CD4-positive, CD25-positive, alpha-beta regulatory T cell (primary cell): ENCODE data around the gene MARCHF3. TPM values are rescaled to one million over a fixed set of nuclear protein-coding genes. Genes with fewer than 3 reads are reported as not detected.
"Not testable (repeated sequence)": the region's sequence is repeated elsewhere in the genome, so short reads cannot be mapped to it uniquely, and the experiment has no call there.

Source experiments
- ATAC-seq, 2 donors: fragments of 150-1000 bp; cut with Tn5 transposase; one replicate each; pipeline ENCODE4 v1.10.0; 2021; ENCODE audit warnings: low read depth in 2 of 2, moderate number of reproducible peaks in 2 of 2, moderate library complexity in 1 of 2
- DNase-seq, 3 donors: peaks; one replicate each; pipeline versions ENCODE4 v3.0.0 to v3.0.0-alpha.2; 2012 to 2022; ENCODE audit warnings: mixed read lengths in 1 of 3
- H3K27ac ChIP-seq: one replicate; pipeline ENCODE4 v1.7.0; 2013; ENCODE audit warnings: mild to moderate bottlenecking, low read length; ENCODE audit not compliant: insufficient read depth, poor library complexity, severe bottlenecking
- H3K27me3 ChIP-seq: one replicate; pipeline ENCODE4 v1.7.0; 2013; ENCODE audit warnings: low read length; ENCODE audit not compliant: control insufficient read depth, insufficient read depth
- H3K36me3 ChIP-seq: one replicate; pipeline ENCODE4 v1.7.0; 2013; ENCODE audit warnings: mild to moderate bottlenecking, low read length, moderate library complexity; ENCODE audit not compliant: control insufficient read depth, insufficient read depth
- H3K4me1 ChIP-seq: 2 replicates; pipeline ENCODE4 v1.7.0; 2013; ENCODE audit warnings: mild to moderate bottlenecking, low read length; ENCODE audit not compliant: insufficient read depth, control insufficient read depth, poor library complexity, severe bottlenecking
- H3K4me3 ChIP-seq: one replicate; pipeline ENCODE4 v1.7.0; 2013; ENCODE audit warnings: low read depth, mild to moderate bottlenecking, low read length, moderate library complexity
- H3K9me3 ChIP-seq, 2 experiments: 1 replicate in 1 of 2; 2 replicates in 1 of 2; pipeline ENCODE4 v1.7.0; 2013; ENCODE audit warnings: low read length in 2 of 2, mild to moderate bottlenecking in 1 of 2, moderate library complexity in 1 of 2; ENCODE audit not compliant: control insufficient read depth in 2 of 2
- H3K27ac Mint-ChIP-seq, 3 donors: one replicate each; pipeline ENCODE4 v1.8.0; 2020 to 2022; ENCODE audit warnings: mild to moderate bottlenecking in 3 of 3, mixed read lengths in 3 of 3, moderate library complexity in 2 of 3
- H3K27me3 Mint-ChIP-seq: one replicate; pipeline ENCODE4 v1.8.0; 2022; ENCODE audit warnings: mild to moderate bottlenecking, mixed read lengths
- H3K36me3 Mint-ChIP-seq: one replicate; pipeline ENCODE4 v1.8.0; 2020; ENCODE audit warnings: mixed read lengths
- H3K4me1 Mint-ChIP-seq, 4 donors: one replicate each; pipeline ENCODE4 v1.8.0; 2020 to 2022; ENCODE audit warnings: mixed read lengths in 4 of 4, mild to moderate bottlenecking in 1 of 4
- H3K4me3 Mint-ChIP-seq, 4 donors: one replicate each; pipeline ENCODE4 v1.8.0; 2020 to 2022; ENCODE audit warnings: mild to moderate bottlenecking in 4 of 4, mixed read lengths in 4 of 4, moderate library complexity in 3 of 4
- H3K9me3 Mint-ChIP-seq, 7 donors: one replicate each; pipeline ENCODE4 v1.8.0; 2020 to 2022; ENCODE audit warnings: mixed read lengths in 7 of 7, mild to moderate bottlenecking in 3 of 7, moderate library complexity in 2 of 7
- polyA plus RNA-seq, 4 donors: library from polyadenylated mRNA; unstranded; fragments of 300-500 nt; fragmentation: Illumina TruSeq; gene quantifications; one replicate each; pipeline ENCODE4 v1.2.3, GENCODE V29; 2021
- total RNA-seq: library from RNA; stranded (reverse); gene quantifications from one replicate; pipeline ENCODE4 v1.2.3, GENCODE V29; 2022

The MARCHF3 gene
- total and polyA plus RNA-seq, 5 donors from 2014 or later: 12.5 to 21.6 (median 15.2) TPM

DNA sequence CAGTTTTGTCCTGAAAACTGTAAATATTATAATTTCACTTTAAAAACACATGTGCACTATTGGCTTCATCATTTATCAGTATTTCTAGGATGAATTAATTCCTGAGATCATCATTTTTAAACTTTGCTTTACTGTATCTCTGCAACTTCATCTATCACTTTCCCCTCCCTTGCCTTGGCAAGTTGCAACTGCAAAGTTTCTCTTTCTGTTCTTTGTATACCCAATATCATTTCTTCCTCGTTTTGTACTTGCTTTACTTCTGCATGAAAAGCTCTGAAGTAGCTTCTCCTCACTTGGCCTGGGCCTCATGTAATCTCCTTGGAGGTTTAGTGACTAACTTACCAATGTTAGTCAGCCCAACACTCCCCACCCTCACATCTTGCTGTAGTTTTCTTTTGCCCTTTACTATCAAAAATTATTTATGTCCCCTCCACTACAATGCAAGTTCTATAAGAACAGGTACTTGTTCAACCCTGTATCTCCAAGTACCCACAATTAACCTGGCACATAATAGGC lies 30.2 kb upstream of the MARCHF3 start:
- Mint-ChIP-seq H3K36me3 (peaks cover 23% of the 10 kb centered on the region), H3K4me3 (peak overlapping the region in 1 of 4 donors; percentile 24)
- no peak overlapping the region for H3K27ac ChIP-seq

DNA sequence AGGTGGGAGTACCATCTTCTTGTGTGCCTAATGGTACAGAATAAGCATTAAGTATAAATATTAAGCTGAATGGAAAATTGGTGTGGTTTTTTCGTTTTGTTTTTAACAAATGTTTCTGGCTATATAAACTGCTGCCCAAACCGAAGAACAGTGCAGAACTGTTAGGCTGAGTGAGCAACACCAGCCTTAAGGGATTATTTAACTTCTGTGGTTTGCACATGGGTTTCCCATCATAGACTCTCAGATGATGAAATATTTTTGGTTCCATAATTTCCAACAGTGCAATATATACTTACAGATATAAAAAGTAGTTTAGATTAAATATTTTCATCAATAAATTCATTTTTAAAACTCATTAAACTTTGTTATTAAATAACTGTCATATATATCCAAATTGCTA lies 26.5 kb upstream of the MARCHF3 start:
- Mint-ChIP-seq H3K27ac (no peak overlapping the region), H3K4me3 (no peak overlapping the region), H3K9me3 (peaks cover 0 to 2% (median 0%) of the 10 kb centered on the region in 7 donors), H3K27me3 (no peaks in the 10 kb centered on the region), H3K4me1 (peaks cover 6 to 24% (median 16%) of the 10 kb centered on the region in 4 donors), H3K36me3 (peaks cover 43% of the 10 kb centered on the region)
- DNase-seq: no peak
- Histone ChIP-seq H3K4me1 (no peaks in the 10 kb centered on the region), H3K4me3 (no peak overlapping the region), H3K27ac (no peak overlapping the region), H3K36me3 (peaks cover 18% of the 10 kb centered on the region), H3K27me3 (no peaks in the 10 kb centered on the region), H3K9me3 (no peaks in the 10 kb centered on the region)
- ATAC-seq: no peak

More for the DNA sequence above, 30.2 kb upstream of the MARCHF3 start:
- ATAC-seq (no peak), DNase-seq (no peak)
- Mint-ChIP-seq H3K27ac (peak overlapping the region in 2 of 3 donors; percentile 84 to 85), H3K27me3 (no peaks in the 10 kb centered on the region), H3K9me3 (peaks cover 0 to 2% (median 0%) of the 10 kb centered on the region in 7 donors), H3K4me1 (peaks cover 12 to 20% (median 15%) of the 10 kb centered on the region in 4 donors)
- no peaks in the 10 kb centered on the region for H3K9me3 ChIP-seq
- H3K4me3 ChIP-seq: no peak overlapping the region
- H3K4me1 ChIP-seq: no peaks in the 10 kb centered on the region
- peaks cover 23% of the 10 kb centered on the region for H3K36me3 ChIP-seq
- H3K27me3 ChIP-seq: no peaks in the 10 kb centered on the region

DNA sequence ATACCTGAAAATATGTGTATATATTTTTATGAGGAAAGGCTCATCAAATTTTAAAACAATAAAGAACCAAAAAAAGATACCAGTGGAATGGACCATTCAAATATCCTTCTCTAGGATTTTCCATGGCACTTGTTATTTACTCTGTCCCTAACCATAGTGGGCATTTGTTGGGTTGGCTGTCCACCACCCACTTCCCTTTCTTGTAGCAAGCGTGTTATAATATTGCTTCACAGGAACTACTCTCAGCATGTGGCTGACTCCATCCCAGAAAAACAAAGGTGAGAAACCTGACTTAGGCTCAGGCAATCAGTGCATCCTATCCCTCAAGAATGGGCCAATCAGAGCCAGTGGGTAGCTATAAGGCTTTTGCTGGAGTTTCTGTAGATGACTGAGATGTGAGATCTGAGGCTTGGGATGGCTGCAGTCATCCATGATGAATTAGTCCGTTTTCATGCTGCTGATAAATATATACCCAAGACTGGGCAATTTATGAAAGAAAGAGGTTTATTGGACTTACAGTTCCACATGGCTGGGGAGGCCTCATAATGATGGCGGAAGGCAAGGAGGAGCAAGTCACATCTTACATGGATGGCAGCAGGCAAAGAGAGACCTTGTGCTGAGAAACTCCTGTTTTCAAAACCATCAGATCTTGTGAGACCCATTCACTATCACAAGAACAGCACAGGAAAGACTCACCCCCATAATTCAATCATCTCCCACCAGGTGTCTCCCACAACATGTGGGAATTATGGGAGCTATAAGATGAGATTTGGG lies 25.7 kb upstream of the MARCHF3 start:
- H3K4me1 ChIP-seq: no peaks in the 10 kb centered on the region
- Mint-ChIP-seq H3K27ac (no peak overlapping the region), H3K4me1 (peaks cover 6 to 18% (median 13%) of the 10 kb centered on the region in 4 donors), H3K4me3 (no peak overlapping the region), H3K36me3 (peaks cover 45% of the 10 kb centered on the region), H3K27me3 (no peaks in the 10 kb centered on the region), H3K9me3 (peaks cover 0 to 2% (median 0%) of the 10 kb centered on the region in 7 donors)
- no peaks in the 10 kb centered on the region for H3K27me3 ChIP-seq
- peaks cover 18% of the 10 kb centered on the region for H3K36me3 ChIP-seq
- no peak overlapping the region for H3K4me3 ChIP-seq
- H3K9me3 ChIP-seq: no peaks in the 10 kb centered on the region
- no peak overlapping the region for H3K27ac ChIP-seq
- DNase-seq (no peak), ATAC-seq (no peak)

DNA sequence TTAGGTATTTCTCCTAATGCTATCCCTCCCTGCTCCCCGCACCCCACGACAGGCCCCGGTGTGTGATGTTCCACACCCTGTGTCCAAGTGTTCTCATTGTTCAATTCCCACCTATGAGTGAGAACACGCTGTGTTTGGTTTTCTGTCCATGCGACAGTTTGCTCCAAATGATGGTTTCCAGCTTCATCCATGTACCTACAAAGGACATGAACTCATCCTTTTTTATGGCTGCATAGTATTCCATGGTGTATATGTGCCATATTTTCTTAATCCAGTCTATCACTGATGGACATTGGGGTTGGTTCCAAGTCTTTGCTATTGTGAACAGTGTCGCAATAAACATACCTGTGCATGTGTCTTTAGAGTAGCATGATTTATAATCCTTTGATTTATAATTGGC lies 23.2 kb upstream of the MARCHF3 start:
- H3K27me3 Mint-ChIP-seq, H3K4me3 Mint-ChIP-seq, H3K4me1 ChIP-seq, H3K27ac ChIP-seq, DNase-seq, H3K4me3 ChIP-seq, H3K4me1 Mint-ChIP-seq, ATAC-seq, H3K9me3 Mint-ChIP-seq, H3K9me3 ChIP-seq, H3K27me3 ChIP-seq: not testable (repeated sequence)
- peaks cover 39% of the 10 kb centered on the region for H3K36me3 Mint-ChIP-seq
- H3K36me3 ChIP-seq: peaks cover 14% of the 10 kb centered on the region
- H3K27ac Mint-ChIP-seq: peak overlapping the region in 1 of 3 donors; percentile 33

DNA sequence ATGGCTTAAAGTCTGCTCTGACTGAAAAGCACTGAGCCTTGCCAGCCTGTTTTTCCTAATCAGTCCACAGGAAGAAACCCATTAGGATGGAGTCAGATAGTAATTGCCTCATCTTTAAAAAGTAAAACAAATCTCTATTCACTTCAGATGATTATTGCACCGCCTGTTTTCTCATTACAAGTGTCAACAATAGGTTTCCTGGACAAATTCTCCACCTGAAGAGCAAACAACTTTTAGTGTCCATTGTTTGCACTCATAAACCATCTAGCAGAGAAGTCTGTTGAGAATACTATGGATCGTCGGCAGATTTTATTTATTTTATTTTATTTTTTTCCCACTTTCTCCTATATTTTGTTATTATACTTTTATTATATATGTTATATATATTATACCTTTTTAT lies 22.7 kb upstream of the MARCHF3 start:
- Histone ChIP-seq H3K9me3 (no peaks in the 10 kb centered on the region), H3K4me1 (no peaks in the 10 kb centered on the region), H3K27me3 (no peaks in the 10 kb centered on the region), H3K36me3 (peaks cover 14% of the 10 kb centered on the region), H3K4me3 (no peak overlapping the region), H3K27ac (no peak overlapping the region)
- Mint-ChIP-seq H3K27me3 (no peaks in the 10 kb centered on the region), H3K4me1 (peaks cover 0 to 4% (median 1%) of the 10 kb centered on the region in 4 donors), H3K36me3 (peaks cover 42% of the 10 kb centered on the region), H3K9me3 (peaks cover 0 to 2% (median 0%) of the 10 kb centered on the region in 7 donors), H3K27ac (peak overlapping the region in 1 of 3 donors; percentile 47), H3K4me3 (no peak overlapping the region)
- ATAC-seq: no peak
- no peak for DNase-seq

DNA sequence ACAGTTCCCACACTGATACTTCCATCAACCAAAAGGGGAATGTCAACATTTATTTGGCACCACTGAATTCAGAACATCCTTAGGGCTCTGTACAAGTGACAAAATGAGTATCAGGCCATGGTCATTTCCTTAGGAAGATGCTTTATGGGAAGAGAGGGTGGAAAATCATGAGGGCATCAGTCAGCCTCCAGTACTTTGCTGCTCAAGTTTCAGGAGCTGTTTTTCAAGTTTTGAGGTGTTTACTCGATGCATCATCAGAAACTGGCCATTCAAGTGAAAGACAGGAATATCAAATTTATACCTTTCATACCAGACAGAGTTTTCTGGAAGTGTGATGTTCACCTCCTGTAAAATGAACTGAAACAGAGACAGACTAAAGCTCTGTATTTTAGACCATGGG lies 21.2 kb upstream of the MARCHF3 start:
- H3K27me3 Mint-ChIP-seq: no peaks in the 10 kb centered on the region
- H3K4me1 Mint-ChIP-seq: peaks cover 0 to 4% (median 1%) of the 10 kb centered on the region in 4 donors
- ATAC-seq (no peak), DNase-seq (no peak)
- H3K27ac Mint-ChIP-seq: no peak overlapping the region
- Histone ChIP-seq H3K27ac (no peak overlapping the region), H3K36me3 (peaks cover 8% of the 10 kb centered on the region), H3K4me1 (no peaks in the 10 kb centered on the region), H3K27me3 (no peaks in the 10 kb centered on the region), H3K4me3 (no peak overlapping the region), H3K9me3 (no peaks in the 10 kb centered on the region)
- H3K9me3 Mint-ChIP-seq: peaks cover 0 to 2% (median 0%) of the 10 kb centered on the region in 7 donors
- H3K36me3 Mint-ChIP-seq: peaks cover 35% of the 10 kb centered on the region
- no peak overlapping the region for H3K4me3 Mint-ChIP-seq

DNA sequence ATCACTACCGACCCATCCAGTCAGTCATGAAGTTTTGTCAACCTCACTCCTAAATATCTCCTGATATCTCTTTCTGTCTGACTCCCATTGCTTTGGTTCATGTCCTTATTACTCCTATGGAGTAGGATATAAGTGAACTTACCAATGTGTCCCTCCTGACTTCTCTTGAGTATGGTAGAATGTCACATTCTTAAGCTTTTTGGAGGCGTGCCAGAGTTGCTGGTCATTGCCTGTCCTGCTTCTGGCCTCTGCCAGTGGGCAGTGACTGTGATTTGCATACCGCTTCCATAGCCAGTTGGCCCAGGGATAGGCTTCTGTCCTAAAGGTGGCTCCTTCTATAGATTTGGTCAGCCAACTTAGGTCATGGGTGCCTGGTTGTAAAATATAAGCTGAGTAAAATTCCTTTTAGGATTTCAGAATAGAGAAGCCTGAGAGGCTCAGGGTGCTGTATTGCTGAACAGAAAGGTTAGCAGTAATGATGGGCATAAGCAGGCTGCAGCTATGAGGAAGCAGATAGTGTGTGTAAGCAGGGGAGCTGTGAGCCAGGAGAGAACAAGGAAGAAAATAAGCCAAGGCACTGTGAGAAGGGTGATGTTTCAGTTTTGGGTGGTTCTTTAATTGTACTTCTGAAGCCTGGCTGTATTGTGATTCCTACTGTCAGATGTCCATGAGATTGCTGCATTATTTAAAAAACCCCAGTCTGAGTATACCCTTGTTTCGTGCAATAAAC lies 16.1 kb upstream of the MARCHF3 start:
- Histone ChIP-seq H3K4me1 (no peaks in the 10 kb centered on the region), H3K27me3 (no peaks in the 10 kb centered on the region), H3K9me3 (no peaks in the 10 kb centered on the region), H3K4me3 (no peak overlapping the region), H3K36me3 (peaks cover 3% of the 10 kb centered on the region), H3K27ac (no peak overlapping the region)
- ATAC-seq: no peak
- no peak overlapping the region for H3K27ac Mint-ChIP-seq
- peaks cover 0 to 2% (median 0%) of the 10 kb centered on the region in 4 donors for H3K4me1 Mint-ChIP-seq
- no peak for DNase-seq
- no peaks in the 10 kb centered on the region for H3K27me3 Mint-ChIP-seq
- no peaks in the 10 kb centered on the region for H3K9me3 Mint-ChIP-seq
- H3K4me3 Mint-ChIP-seq: no peak overlapping the region
- peaks cover 4% of the 10 kb centered on the region for H3K36me3 Mint-ChIP-seq
